ENCODE measurements around the gene ALPK3. TPM values are rescaled to one million over a fixed set of nuclear protein-coding genes. Genes with fewer than 3 reads are reported as not detected.

Gene ALPK3
- total and polyA plus RNA-seq, 10 of the 15 experiments (the other 5 are each of a cell fraction or from before 2014, with no cell fraction given) = under 0.01 to 0.05 (median 0.02) TPM; not detected in 6

DNA sequence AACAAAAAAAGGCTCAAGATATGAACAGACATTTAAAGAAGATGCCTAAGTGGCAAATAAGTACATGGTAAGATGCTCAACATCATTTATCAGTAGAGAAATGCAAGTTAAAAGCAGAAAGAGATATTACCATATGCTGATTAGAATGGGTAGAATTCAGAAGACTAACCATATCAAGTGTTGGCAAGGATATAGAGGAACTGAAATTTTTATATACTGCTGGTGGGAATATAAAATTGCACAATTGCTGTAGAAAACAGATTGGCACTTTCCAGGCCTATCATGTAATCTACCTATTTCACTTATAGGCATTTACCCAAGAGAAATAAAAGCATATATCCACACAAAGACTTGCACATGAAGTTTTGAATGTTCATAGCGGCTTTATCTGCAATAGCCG lies 84.4 kb downstream of the ALPK3 start:
- H3K9me3 ChIP-seq (replicated peaks; ENCODE audit: control insufficient read depth, insufficient read depth, low read length) = no peaks in the 10 kb centered on the region
- H3K36me3 ChIP-seq (ENCODE audit: control insufficient read depth in 2 of 2, insufficient read depth in 2 of 2, low read length in 1 of 2) = no peaks in the 10 kb centered on the region
- ChIA-PET POLR2A (no interaction called here), SMC1A (ENCODE audit: uncharacterized antibody, unreplicated experiment) (no interaction called here), CTCF (no interaction called here), RAD21 (ENCODE audit: unreplicated experiment) (interaction anchor here (0.9 kb wide), 1 partner anchor 27 kb away, joined by 3 read pairs; no protein-coding TSS in a partner anchor)
- no peak overlapping the region for H3K27ac ChIP-seq (ENCODE audit: control insufficient read depth, insufficient read depth)
- H4K20me1 ChIP-seq (ENCODE audit: control insufficient read depth, insufficient read depth) = no peaks in the 10 kb centered on the region
- H3K4me1 ChIP-seq (ENCODE audit: control insufficient read depth, insufficient read depth, low read length) = no peaks in the 10 kb centered on the region
- no TSS peak for BruUV-seq (replicated peaks)
- no peak for ATAC-seq
- H3K9ac ChIP-seq (ENCODE audit: control insufficient read depth, insufficient read depth, low read length) = no peak overlapping the region
- H3K79me2 ChIP-seq (ENCODE audit: control insufficient read depth, insufficient read depth, low read length) = no peaks in the 10 kb centered on the region
- H3K4me2 ChIP-seq (ENCODE audit: control insufficient read depth, insufficient read depth) = no peak overlapping the region
- H3K4me3 ChIP-seq = no peak overlapping the region
- no peak overlapping the region for H2AFZ ChIP-seq (ENCODE audit: control insufficient read depth, low read depth, low read length)
- intact Hi-C loops (cut with micrococcal nuclease; ENCODE audit: unreplicated experiment) = no loop called here
- WGBS (ENCODE audit: insufficient coverage, insufficient replicate concordance, low lambda C conversion rate, missing lambda C conversion rate) = 30% methylated on average over 2 of the region's 2 CpGs
- no peaks in the 10 kb centered on the region for H3K27me3 ChIP-seq (replicated peaks in 1 of 2; ENCODE audit: control insufficient read depth in 2 of 2, insufficient read depth in 2 of 2, low read length in 1 of 2)
- FAIRE-seq = no peak
- DNase-seq (ENCODE audit: low read depth, low spot score) = no peak
- in situ Hi-C loops (cut with MboI) = no loop called here
- TF ChIP-seq, protein P1, sequence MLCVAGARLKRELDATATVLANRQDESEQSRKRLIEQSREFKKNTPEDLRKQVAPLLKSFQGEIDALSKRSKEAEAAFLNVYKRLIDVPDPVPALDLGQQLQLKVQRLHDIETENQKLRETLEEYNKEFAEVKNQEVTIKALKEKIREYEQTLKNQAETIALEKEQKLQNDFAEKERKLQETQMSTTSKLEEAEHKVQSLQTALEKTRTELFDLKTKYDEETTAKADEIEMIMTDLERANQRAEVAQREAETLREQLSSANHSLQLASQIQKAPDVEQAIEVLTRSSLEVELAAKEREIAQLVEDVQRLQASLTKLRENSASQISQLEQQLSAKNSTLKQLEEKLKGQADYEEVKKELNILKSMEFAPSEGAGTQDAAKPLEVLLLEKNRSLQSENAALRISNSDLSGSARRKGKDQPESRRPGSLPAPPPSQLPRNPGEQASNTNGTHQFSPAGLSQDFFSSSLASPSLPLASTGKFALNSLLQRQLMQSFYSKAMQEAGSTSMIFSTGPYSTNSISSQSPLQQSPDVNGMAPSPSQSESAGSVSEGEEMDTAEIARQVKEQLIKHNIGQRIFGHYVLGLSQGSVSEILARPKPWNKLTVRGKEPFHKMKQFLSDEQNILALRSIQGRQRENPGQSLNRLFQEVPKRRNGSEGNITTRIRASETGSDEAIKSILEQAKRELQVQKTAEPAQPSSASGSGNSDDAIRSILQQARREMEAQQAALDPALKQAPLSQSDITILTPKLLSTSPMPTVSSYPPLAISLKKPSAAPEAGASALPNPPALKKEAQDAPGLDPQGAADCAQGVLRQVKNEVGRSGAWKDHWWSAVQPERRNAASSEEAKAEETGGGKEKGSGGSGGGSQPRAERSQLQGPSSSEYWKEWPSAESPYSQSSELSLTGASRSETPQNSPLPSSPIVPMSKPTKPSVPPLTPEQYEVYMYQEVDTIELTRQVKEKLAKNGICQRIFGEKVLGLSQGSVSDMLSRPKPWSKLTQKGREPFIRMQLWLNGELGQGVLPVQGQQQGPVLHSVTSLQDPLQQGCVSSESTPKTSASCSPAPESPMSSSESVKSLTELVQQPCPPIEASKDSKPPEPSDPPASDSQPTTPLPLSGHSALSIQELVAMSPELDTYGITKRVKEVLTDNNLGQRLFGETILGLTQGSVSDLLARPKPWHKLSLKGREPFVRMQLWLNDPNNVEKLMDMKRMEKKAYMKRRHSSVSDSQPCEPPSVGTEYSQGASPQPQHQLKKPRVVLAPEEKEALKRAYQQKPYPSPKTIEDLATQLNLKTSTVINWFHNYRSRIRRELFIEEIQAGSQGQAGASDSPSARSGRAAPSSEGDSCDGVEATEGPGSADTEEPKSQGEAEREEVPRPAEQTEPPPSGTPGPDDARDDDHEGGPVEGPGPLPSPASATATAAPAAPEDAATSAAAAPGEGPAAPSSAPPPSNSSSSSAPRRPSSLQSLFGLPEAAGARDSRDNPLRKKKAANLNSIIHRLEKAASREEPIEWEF (IDR thresholded peaks at IDR 0.05; ENCODE audit: insufficient replicate concordance, low read depth, low read length) = no peak
- TF ChIP-seq TCF3 (IDR thresholded peaks at IDR 0.05; ENCODE audit: borderline replicate concordance, insufficient read depth, low read depth, low read length) (no peak), LARP7 (IDR thresholded peaks at IDR 0.05) (no peak), ZNF24 (IDR thresholded peaks at IDR 0.05) (no peak), NFYA (IDR thresholded peaks at IDR 0.05; ENCODE audit: borderline replicate concordance, low read depth, low read length) (no peak), ZNF592 (IDR thresholded peaks at IDR 0.05) (no peak), KAT2A (conservative IDR thresholded peaks at IDR 0.05; ENCODE audit: control insufficient read depth, low read depth, low read length) (no peak), ZNF207 (IDR thresholded peaks at IDR 0.05; ENCODE audit: borderline replicate concordance) (no peak), ZSCAN29 (IDR thresholded peaks at IDR 0.05) (no peak), SIX5 (IDR thresholded peaks at IDR 0.05; ENCODE audit: low read depth, low read length, severe bottlenecking) (no peak), STAT3 (IDR thresholded peaks at IDR 0.05; ENCODE audit: low read depth, low read length) (no peak), CHD2 (IDR thresholded peaks at IDR 0.05; ENCODE audit: borderline replicate concordance, low read depth, low read length) (no peak)
- TF ChIP-seq, protein P2, sequence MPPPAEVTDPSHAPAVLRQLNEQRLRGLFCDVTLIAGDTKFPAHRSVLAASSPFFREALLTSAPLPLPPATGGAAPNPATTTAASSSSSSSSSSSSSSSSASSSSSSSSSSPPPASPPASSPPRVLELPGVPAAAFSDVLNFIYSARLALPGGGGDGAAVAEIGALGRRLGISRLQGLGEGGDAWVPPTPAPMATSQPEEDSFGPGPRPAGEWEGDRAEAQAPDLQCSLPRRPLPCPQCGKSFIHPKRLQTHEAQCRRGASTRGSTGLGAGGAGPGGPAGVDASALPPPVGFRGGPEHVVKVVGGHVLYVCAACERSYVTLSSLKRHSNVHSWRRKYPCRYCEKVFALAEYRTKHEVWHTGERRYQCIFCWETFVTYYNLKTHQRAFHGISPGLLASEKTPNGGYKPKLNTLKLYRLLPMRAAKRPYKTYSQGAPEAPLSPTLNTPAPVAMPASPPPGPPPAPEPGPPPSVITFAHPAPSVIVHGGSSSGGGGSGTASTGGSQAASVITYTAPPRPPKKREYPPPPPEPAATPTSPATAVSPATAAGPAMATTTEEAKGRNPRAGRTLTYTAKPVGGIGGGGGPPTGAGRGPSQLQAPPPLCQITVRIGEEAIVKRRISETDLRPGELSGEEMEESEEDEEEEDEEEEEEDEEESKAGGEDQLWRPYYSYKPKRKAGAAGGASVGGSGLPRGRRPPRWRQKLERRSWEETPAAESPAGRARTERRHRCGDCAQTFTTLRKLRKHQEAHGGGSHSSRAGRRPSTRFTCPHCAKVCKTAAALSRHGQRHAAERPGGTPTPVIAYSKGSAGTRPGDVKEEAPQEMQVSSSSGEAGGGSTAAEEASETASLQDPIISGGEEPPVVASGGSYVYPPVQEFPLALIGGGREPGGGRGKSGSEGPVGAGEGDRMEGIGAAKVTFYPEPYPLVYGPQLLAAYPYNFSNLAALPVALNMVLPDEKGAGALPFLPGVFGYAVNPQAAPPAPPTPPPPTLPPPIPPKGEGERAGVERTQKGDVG (CRISPR knock-in tag; IDR thresholded peaks at IDR 0.05) = no peak

All from GM12878 (cell line).